GM23248 (cell line): ENCODE data around the gene ARHGAP25. TPM values are rescaled to one million over a fixed set of nuclear protein-coding genes. Genes with fewer than 3 reads are reported as not detected.
A peak's percentile ranks its signal among the peaks of the same experiment; 100 is the strongest.

Experiments used
- DNase-seq: peaks from one replicate; pipeline ENCODE4 v3.0.0-alpha.2; 2015
- H2AFZ ChIP-seq: fragments of 200-600 bp; sonication (generic); 2 replicates; pipeline ENCODE4 v1.6.1; 2016; ENCODE audit warnings: antibody characterized with exemption
- H3F3A ChIP-seq: fragments of 200-600 bp; sonication (generic); 2 replicates; pipeline ENCODE4 v1.6.1; 2016; ENCODE audit warnings: mild to moderate bottlenecking, antibody characterized with exemption, mixed run types; ENCODE audit not compliant: insufficient read depth
- H3K27ac ChIP-seq: fragments of 200-600 bp; sonication (generic); 2 replicates; pipeline ENCODE4 v1.5.1; 2016; ENCODE audit warnings: mild to moderate bottlenecking
- H3K27me3 ChIP-seq: fragments of 200-600 bp; sonication (generic); replicated peaks from 2 replicates; pipeline ENCODE4 v1.6.1; 2016; ENCODE audit warnings: mild to moderate bottlenecking; ENCODE audit not compliant: insufficient read depth
- H3K36me3 ChIP-seq: fragments of 200-600 bp; sonication (generic); 2 replicates; pipeline ENCODE4 v1.6.1; 2016; ENCODE audit warnings: low read depth, mild to moderate bottlenecking
- H3K4me1 ChIP-seq: fragments of 200-600 bp; sonication (generic); 2 replicates; pipeline ENCODE4 v1.6.1; 2016; ENCODE audit warnings: mild to moderate bottlenecking; ENCODE audit not compliant: insufficient read depth
- H3K4me2 ChIP-seq: fragments of 200-600 bp; sonication (generic); one replicate; pipeline ENCODE4 v1.6.1; 2016; ENCODE audit warnings: mild to moderate bottlenecking; ENCODE audit not compliant: unreplicated experiment
- H3K4me3 ChIP-seq: fragments of 200-600 bp; sonication (generic); 2 replicates; pipeline ENCODE4 v1.5.1; 2016; ENCODE audit warnings: mild to moderate bottlenecking
- H3K79me2 ChIP-seq: fragments of 200-600 bp; sonication (generic); 2 replicates; pipeline ENCODE4 v1.6.1; 2016; ENCODE audit warnings: mild to moderate bottlenecking; ENCODE audit not compliant: insufficient read depth
- H3K9ac ChIP-seq: fragments of 200-600 bp; sonication (generic); 2 replicates; pipeline ENCODE4 v1.6.1; 2016; ENCODE audit warnings: mild to moderate bottlenecking
- H3K9me2 ChIP-seq: fragments of 200-600 bp; sonication (generic); 2 replicates; pipeline ENCODE4 v1.6.1; 2016; ENCODE audit warnings: mixed run types, mild to moderate bottlenecking, moderate library complexity; ENCODE audit not compliant: insufficient read depth
- H3K9me3 ChIP-seq: fragments of 200-600 bp; sonication (generic); one replicate; pipeline ENCODE4 v1.6.1; 2017; ENCODE audit warnings: low read depth
- H4K20me1 ChIP-seq: fragments of 200-600 bp; sonication (generic); 2 replicates; pipeline ENCODE4 v1.6.0; 2016; ENCODE audit not compliant: insufficient read depth
- EZH2 ChIP-seq: fragments of 200-600 bp; sonication (generic); IDR thresholded peaks from 2 replicates; pipeline ENCODE4 v1.6.1; 2018; ENCODE audit warnings: antibody characterized with exemption, mild to moderate bottlenecking; ENCODE audit not compliant: insufficient read depth, poor library complexity, severe bottlenecking
- EZH2phosphoT487 ChIP-seq: fragments of 200-600 bp; sonication (generic); IDR thresholded peaks from 2 replicates; pipeline ENCODE4 v1.6.1; 2018; ENCODE audit warnings: antibody characterized with exemption, moderate library complexity, mild to moderate bottlenecking, low read depth; ENCODE audit not compliant: insufficient read depth
- WGBS, 2 experiments: methylation state at CpG; one replicate each; pipeline ENCODE4 v1.1.6; 2015 to 2017; ENCODE audit warnings: low lambda C conversion rate in 2 of 2, low coverage in 1 of 2; ENCODE audit errors: missing lambda C conversion rate in 2 of 2; 5-methylcytosine and 5-hydroxymethylcytosine counted together
- in situ Hi-C: fragments of 300-500 bp; cut with MboI; formaldehyde crosslinking; loops from 2 replicates; pipeline ENCODE4 v1.15.0; 2020
- polyA plus RNA-seq: library from polyadenylated mRNA; unstranded; fragments of >200 nt; fragmentation: Nextera tagmentation; extraction: Ambion mirVana; gene quantifications from 2 replicates; pipeline ENCODE4 v1.2.1, GENCODE V29; 2016
- total RNA-seq: library from RNA; depleted of rRNA; stranded (reverse); fragments of >200 nt; shearing (Covaris generic); gene quantifications from 2 replicates; pipeline ENCODE4 v1.2.3, GENCODE V29; 2014

The ARHGAP25 gene
- total and polyA plus RNA-seq, 2 experiments from 2014 or later, result not detected

DNA sequence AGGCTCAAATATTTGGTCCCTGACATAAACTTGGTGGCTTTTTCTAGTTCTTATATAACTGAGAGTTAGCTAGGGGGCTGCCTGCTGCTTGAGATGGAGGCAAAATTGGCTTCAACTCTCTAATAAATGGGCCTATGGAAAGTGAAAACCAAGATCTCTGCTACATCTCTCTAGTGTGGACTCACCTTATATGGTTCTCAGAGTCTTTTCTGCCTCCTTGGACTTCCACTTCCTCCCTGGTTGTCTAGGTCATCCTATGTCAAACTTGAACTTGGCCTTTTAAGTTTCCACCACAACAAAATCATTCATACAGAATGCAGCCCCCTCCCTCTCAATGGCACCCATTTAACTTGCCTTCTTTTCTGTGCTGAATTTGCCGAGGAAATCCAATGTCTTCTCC is 23.9 kb upstream of the ARHGAP25 start:
- no peak for DNase-seq
- in situ Hi-C loops, result loop anchor here (25.0 kb wide), 1 partner anchor 223 kb away; no protein-coding TSS in a partner anchor

DNA sequence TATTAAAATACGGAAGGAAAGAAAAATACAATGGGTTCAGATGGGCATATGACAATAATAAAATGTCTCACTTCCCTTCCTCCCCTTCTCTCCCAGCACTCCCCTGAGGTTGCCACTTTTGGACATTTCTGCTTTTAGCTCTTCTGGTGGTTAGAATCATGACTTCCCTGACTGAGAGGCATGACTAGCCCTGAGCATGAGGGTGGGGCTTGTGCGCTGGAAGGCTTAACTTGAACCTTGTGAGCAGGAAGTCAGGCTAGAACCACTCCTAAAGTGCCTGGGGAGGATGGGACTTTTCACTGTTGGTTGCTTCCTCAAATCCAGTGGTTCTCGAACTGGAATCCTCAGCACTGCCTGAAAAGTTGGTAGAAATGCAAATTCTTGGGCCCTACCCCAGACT is 19.7 kb upstream of the ARHGAP25 start:
- H3K79me2 ChIP-seq, result no peaks in the 10 kb centered on the region
- no peaks in the 10 kb centered on the region for H3K4me1 ChIP-seq
- H3K27ac ChIP-seq, result no peak overlapping the region
- H3K9me3 ChIP-seq, result no peaks in the 10 kb centered on the region
- peaks cover 20% of the 10 kb centered on the region for H3K27me3 ChIP-seq
- DNase-seq, result peak; percentile 6
- in situ Hi-C loops, result loop anchor here (25.0 kb wide), 1 partner anchor 228 kb away; no protein-coding TSS in a partner anchor
- H2AFZ ChIP-seq, result no peak overlapping the region
- WGBS, 2 experiments, result 31 to 33% methylated on average over 3 of the region's 3 CpGs
- H3K36me3 ChIP-seq, result no peaks in the 10 kb centered on the region
- no peaks in the 10 kb centered on the region for H3K9me2 ChIP-seq
- H3K4me2 ChIP-seq, result no peak overlapping the region
- no peak overlapping the region for H3K4me3 ChIP-seq
- no peaks in the 10 kb centered on the region for H3F3A ChIP-seq
- H3K9ac ChIP-seq, result no peak overlapping the region
- no peaks in the 10 kb centered on the region for H4K20me1 ChIP-seq
- no peak for TF ChIP-seq EZH2
- TF ChIP-seq EZH2phosphoT487, result no peak

More for the DNA sequence above, 23.9 kb upstream of the ARHGAP25 start:
- no peak overlapping the region for H3K4me2 ChIP-seq
- no peaks in the 10 kb centered on the region for H3K9me3 ChIP-seq
- no peak overlapping the region for H3K9ac ChIP-seq
- peaks cover 24% of the 10 kb centered on the region; the same call in 1 of the 2 replicates for H3K27me3 ChIP-seq
- H3F3A ChIP-seq, result no peaks in the 10 kb centered on the region
- no peak overlapping the region for H3K27ac ChIP-seq
- no peaks in the 10 kb centered on the region for H4K20me1 ChIP-seq
- WGBS, 2 experiments, result 93 to 96% methylated on average over 1 of the region's 1 CpG
- no peaks in the 10 kb centered on the region for H3K36me3 ChIP-seq
- no peak overlapping the region for H2AFZ ChIP-seq
- no peaks in the 10 kb centered on the region for H3K9me2 ChIP-seq
- H3K79me2 ChIP-seq, result no peaks in the 10 kb centered on the region
- H3K4me3 ChIP-seq, result no peak overlapping the region
- TF ChIP-seq EZH2 (no peak), EZH2phosphoT487 (no peak)
- H3K4me1 ChIP-seq, result no peaks in the 10 kb centered on the region

DNA sequence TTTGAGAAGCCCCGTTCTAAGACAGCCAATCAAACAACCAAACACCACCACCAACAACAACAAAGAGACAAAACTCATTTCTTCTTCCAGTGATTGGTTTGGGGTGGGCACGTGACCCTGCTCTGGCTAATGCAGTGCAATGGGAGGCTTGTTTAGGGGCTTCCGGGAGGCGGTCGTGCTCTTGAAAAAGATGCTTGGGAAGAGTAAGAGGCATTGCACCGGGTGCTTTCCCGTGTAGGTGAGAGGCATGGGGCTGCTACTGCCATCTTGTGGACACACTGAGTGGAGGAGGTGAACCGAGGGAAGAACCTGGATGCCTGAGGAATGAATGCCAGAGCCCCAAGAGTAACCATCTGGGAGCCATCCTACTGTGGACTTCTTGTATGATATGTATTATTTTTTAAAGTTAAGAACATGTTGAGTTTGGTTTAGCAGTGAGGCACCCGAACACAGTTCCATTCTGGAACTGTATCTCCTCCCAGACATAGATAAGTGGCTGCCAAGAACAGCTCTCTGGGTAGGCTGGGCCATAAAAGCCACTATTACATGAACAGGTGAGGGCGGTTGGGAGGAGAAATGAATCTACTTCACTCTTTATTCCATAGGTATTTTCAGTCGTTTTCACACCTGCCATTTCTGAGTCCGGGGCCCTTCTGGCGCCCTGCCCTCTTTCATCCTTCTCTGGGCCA is 19.1 kb upstream of the ARHGAP25 start:
- no peak overlapping the region for H2AFZ ChIP-seq
- no peaks in the 10 kb centered on the region for H4K20me1 ChIP-seq
- no peak overlapping the region for H3K4me3 ChIP-seq
- 23 to 24% methylated on average over 13 of the region's 13 CpGs for WGBS, 2 experiments
- in situ Hi-C loops, result loop anchor here (25.0 kb wide), 1 partner anchor 228 kb away; no protein-coding TSS in a partner anchor
- peaks cover 26% of the 10 kb centered on the region for H3K27me3 ChIP-seq
- no peak overlapping the region for H3K9ac ChIP-seq
- no peaks in the 10 kb centered on the region for H3F3A ChIP-seq
- no peaks in the 10 kb centered on the region for H3K9me3 ChIP-seq
- no peaks in the 10 kb centered on the region for H3K4me1 ChIP-seq
- peak; percentile 63 for DNase-seq
- H3K27ac ChIP-seq, result no peak overlapping the region
- no peaks in the 10 kb centered on the region for H3K36me3 ChIP-seq
- no peaks in the 10 kb centered on the region for H3K9me2 ChIP-seq
- no peaks in the 10 kb centered on the region for H3K79me2 ChIP-seq
- no peak for TF ChIP-seq EZH2
- TF ChIP-seq EZH2phosphoT487, result no peak
- H3K4me2 ChIP-seq, result no peak overlapping the region

DNA sequence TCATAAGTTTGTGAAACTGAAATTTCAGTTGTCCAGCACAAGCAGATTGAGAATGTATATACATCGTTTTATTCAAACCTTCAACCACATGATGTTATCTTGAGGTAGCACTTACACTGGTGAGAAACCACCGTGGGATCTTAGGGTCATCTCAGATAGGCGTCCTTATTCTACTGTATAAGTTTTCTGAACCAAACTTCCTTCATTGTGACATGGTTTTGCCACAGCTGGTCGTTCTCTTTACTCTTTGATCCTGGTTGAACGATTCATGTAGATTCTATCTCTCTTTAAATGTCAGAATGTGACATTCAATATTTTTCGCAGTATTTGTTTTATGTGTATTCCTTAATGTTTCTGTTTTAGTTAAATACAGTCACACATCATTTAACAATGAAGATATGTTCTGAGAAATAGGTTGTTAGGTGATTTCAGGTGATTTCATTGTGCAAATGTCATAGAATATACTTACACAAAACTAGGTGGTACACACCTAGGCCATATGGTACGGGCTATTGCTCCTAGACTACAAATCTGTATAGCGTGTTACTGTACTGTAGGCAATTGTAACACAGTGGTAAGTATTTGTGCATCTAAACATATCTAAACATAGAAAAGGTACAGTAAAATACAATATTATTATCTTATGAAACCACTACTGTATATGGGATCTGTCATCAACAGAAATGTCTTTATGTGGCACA is 17.9 kb upstream of the ARHGAP25 start:
- H3K27ac ChIP-seq, result no peak overlapping the region
- in situ Hi-C loops, result loop anchor here (25.0 kb wide), 1 partner anchor 229 kb away; no protein-coding TSS in a partner anchor
- peaks cover 27% of the 10 kb centered on the region for H3K27me3 ChIP-seq
- no peaks in the 10 kb centered on the region for H4K20me1 ChIP-seq
- DNase-seq, result no peak
- H3K9me3 ChIP-seq, result no peaks in the 10 kb centered on the region
- H3K36me3 ChIP-seq, result no peaks in the 10 kb centered on the region
- no peaks in the 10 kb centered on the region for H3K79me2 ChIP-seq
- no peaks in the 10 kb centered on the region for H3K4me1 ChIP-seq
- TF ChIP-seq EZH2phosphoT487 (no peak), EZH2 (no peak)
- H3K9ac ChIP-seq, result no peak overlapping the region
- 57 to 58% methylated on average over 8 of the region's 8 CpGs for WGBS, 2 experiments
- H3F3A ChIP-seq, result no peaks in the 10 kb centered on the region
- H3K4me2 ChIP-seq, result no peak overlapping the region
- no peaks in the 10 kb centered on the region for H3K9me2 ChIP-seq
- no peak overlapping the region for H3K4me3 ChIP-seq
- no peak overlapping the region for H2AFZ ChIP-seq
